ENCODE data around the gene GNPNAT1. TPM values are rescaled to one million over a fixed set of nuclear protein-coding genes. Genes with fewer than 3 reads are reported as not detected.
"Not testable (repeated sequence)": the region's sequence is repeated elsewhere in the genome, so short reads cannot be mapped to it uniquely, and the experiment has no call there.

The GNPNAT1 gene
- total and polyA plus RNA-seq, 2 donors (not counting 1 experiment from before 2014, with no cell fraction given) = 20.3 to 44.5 TPM

GRCh38 chr14:52767058-52767833 is 24.2 kb downstream of the GNPNAT1 start:
- Histone ChIP-seq H3K79me2 (ENCODE audit: control insufficient read depth, insufficient read depth, low read length) (no peaks in the 10 kb centered on the region), H3K36me3 (ENCODE audit: control insufficient read depth, insufficient read depth, low read length) (no peaks in the 10 kb centered on the region), H3K27me3 (ENCODE audit: control insufficient read depth, insufficient read depth, low read length) (no peaks in the 10 kb centered on the region), H4K20me1 (ENCODE audit: control insufficient read depth, extremely low read depth, insufficient read depth, low read length) (no peaks in the 10 kb centered on the region), H3K4me1 (ENCODE audit: control insufficient read depth, extremely low read depth, insufficient read depth, low read length) (no peaks in the 10 kb centered on the region), H2AFZ (ENCODE audit: low read length) (no peak overlapping the region), H3K4me3 (replicated peaks in 1 of 4; ENCODE audit: control extremely low read depth in 1 of 4, insufficient read depth in 1 of 4, low read depth in 3 of 4, low read length in 4 of 4) (no peak overlapping the region), H3K4me2 (ENCODE audit: extremely low read depth, insufficient read depth, low read length) (no peak overlapping the region), H3K9ac (ENCODE audit: insufficient read depth, low read length) (no peak overlapping the region), H3K27ac (ENCODE audit: insufficient read depth, low read length) (no peak overlapping the region), H3K9me3 (ENCODE audit: control insufficient read depth, insufficient read depth, low read depth, low read length) (no peaks in the 10 kb centered on the region)
- peak in 1 of 2 donors; percentile 7 for DNase-seq (ENCODE audit: low read depth in 2 of 2)
- TF ChIP-seq CTCF (conservative IDR thresholded peaks at IDR 0.05 in 1 of 2, IDR thresholded peaks at IDR 0.05 in 1 of 2; ENCODE audit: low read depth in 1 of 2, low read length in 2 of 2) (no peak), EZH2 (IDR thresholded peaks at IDR 0.05; ENCODE audit: low read length, missing control alignments) (no peak)

GRCh38 chr14:52762923-52763322 is 28.5 kb downstream of the GNPNAT1 start:
- not testable (repeated sequence) for H3K4me2 ChIP-seq (ENCODE audit: extremely low read depth, insufficient read depth, low read length); DNase-seq (ENCODE audit: low read depth in 2 of 2); H3K27ac ChIP-seq (ENCODE audit: insufficient read depth, low read length); H4K20me1 ChIP-seq (ENCODE audit: control insufficient read depth, extremely low read depth, insufficient read depth, low read length); H3K79me2 ChIP-seq (ENCODE audit: control insufficient read depth, insufficient read depth, low read length); H3K9me3 ChIP-seq (ENCODE audit: control insufficient read depth, insufficient read depth, low read depth, low read length); H3K4me3 ChIP-seq (replicated peaks in 1 of 4; ENCODE audit: control extremely low read depth in 1 of 4, insufficient read depth in 1 of 4, low read depth in 3 of 4, low read length in 4 of 4); H2AFZ ChIP-seq (ENCODE audit: low read length); H3K9ac ChIP-seq (ENCODE audit: insufficient read depth, low read length); H3K36me3 ChIP-seq (ENCODE audit: control insufficient read depth, insufficient read depth, low read length); H3K27me3 ChIP-seq (ENCODE audit: control insufficient read depth, insufficient read depth, low read length); H3K4me1 ChIP-seq (ENCODE audit: control insufficient read depth, extremely low read depth, insufficient read depth, low read length)

GRCh38 chr14:52759145-52759544 is 32.3 kb downstream of the GNPNAT1 start:
- Histone ChIP-seq H4K20me1 (ENCODE audit: control insufficient read depth, extremely low read depth, insufficient read depth, low read length) (no peaks in the 10 kb centered on the region), H3K36me3 (ENCODE audit: control insufficient read depth, insufficient read depth, low read length) (no peaks in the 10 kb centered on the region), H3K9ac (ENCODE audit: insufficient read depth, low read length) (no peak overlapping the region), H3K27me3 (ENCODE audit: control insufficient read depth, insufficient read depth, low read length) (no peaks in the 10 kb centered on the region), H3K4me3 (replicated peaks in 1 of 4; ENCODE audit: control extremely low read depth in 1 of 4, insufficient read depth in 1 of 4, low read depth in 3 of 4, low read length in 4 of 4) (no peak overlapping the region), H3K9me3 (ENCODE audit: control insufficient read depth, insufficient read depth, low read depth, low read length) (no peaks in the 10 kb centered on the region), H3K27ac (ENCODE audit: insufficient read depth, low read length) (no peak overlapping the region), H3K79me2 (ENCODE audit: control insufficient read depth, insufficient read depth, low read length) (no peaks in the 10 kb centered on the region), H3K4me2 (ENCODE audit: extremely low read depth, insufficient read depth, low read length) (no peak overlapping the region), H2AFZ (ENCODE audit: low read length) (no peak overlapping the region), H3K4me1 (ENCODE audit: control insufficient read depth, extremely low read depth, insufficient read depth, low read length) (no peaks in the 10 kb centered on the region)
- TF ChIP-seq EZH2 (IDR thresholded peaks at IDR 0.05; ENCODE audit: low read length, missing control alignments) = no peak
- TF ChIP-seq CTCF (conservative IDR thresholded peaks at IDR 0.05 in 1 of 2, IDR thresholded peaks at IDR 0.05 in 1 of 2; ENCODE audit: low read depth in 1 of 2, low read length in 2 of 2) = no peak
- DNase-seq (ENCODE audit: low read depth in 2 of 2) = no peak
